Measurements from ENCODE around the gene VPS26C.
A peak's percentile ranks its signal among the peaks of the same experiment; 100 is the strongest.
"Not testable (repeated sequence)": the region's sequence is repeated elsewhere in the genome, so short reads cannot be mapped to it uniquely, and the experiment has no call there.

Gene VPS26C

GRCh38 chr21:37228003-37228400, 39.1 kb downstream of the VPS26C start:
- no peak for DNase-seq (ENCODE audit: low spot score)

- no peak for DNase-seq (ENCODE audit: low spot score)
Measured at GRCh38 chr21:37227071-37228002, 39.8 kb downstream of the VPS26C start.

DNA sequence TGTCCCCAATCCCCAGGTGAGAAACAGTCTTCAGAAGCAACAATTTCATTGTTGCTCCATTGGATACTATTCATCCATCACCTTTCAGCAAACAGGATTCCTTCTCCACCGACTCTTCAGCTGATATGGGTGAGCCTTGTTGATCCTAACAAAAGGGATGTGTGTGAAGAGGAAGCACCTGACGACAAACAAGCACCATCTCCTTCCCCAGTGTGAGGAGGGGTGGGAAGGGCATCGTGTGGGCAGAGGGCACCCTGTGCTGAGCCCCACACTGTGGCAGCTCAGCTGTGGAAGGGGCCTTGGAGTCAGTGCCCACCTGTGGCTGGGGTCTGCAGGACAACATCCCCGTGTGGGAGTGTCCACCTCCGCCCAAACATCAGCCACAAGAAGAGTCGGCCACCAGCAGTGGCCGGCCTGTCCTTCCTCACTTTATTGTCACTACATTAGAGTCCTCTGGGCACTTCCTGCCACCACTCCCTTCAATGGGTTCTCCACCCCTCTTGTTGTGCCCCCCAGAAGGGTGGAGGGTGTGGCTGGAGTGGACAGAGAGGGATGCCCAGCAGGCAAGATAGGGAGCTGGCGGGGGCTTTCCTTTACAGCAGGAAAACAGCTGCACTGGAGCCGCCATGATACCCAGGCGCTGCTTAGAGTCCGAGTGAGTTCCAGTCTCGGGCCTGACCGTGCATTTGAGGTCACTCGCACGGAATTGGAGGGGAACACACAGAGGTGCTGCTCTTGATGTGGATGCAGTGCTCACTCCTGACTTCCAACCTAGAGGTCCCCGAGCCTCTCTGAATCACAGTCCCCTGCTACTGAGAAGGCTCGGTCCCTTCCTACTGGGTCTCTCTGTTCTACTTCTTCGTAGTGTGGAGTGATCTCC, 40.9 kb downstream of the VPS26C start:
- DNase-seq (ENCODE audit: low spot score), result no peak

DNA sequence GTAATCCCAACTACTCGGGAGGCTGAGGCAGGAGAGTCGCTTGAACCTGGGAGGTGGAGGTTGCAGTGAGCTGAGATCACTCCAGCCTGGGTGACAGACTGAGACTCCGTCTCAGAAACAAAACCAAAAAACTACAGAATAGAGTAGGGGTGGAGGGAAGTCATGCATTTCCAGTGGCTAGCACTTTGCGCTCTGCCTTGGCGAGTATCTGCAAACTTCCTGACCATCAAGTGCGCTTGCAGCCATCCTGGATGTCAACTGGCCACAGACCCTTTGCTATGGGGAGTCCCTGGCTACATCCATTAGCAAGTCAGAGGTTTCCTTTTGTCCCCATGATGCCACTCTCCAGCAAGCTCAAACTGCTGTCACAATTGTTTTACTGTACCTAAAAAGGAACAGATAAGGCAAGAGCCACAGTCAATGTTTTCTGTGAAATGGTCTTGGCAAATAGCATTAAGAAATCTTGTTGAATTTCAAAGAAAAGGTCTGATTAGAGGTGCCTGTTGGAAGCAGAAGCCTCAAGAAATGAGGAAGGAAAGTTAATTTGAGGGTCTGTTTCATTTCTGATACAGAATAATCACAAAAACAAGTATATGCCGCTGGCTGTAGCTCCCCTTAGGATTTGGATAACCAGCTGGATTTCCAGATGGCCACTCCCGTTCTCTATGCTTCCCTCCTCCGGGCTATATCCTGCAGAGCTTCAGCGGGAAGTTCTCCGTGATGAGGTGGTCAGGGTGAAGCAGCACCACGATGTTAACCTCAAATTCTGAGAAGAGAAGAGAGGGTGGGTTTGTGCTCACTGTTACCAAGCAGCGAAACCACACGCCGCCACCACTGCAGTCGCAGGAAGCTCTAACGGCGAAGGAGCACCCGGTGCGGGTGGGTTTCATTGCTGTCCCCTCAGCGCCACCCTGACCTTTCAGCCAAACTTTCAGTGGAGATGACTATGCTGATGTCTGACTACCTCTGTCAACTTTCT, 42.0 kb downstream of the VPS26C start:
- no peak for DNase-seq (ENCODE audit: low spot score)

GRCh38 chr21:37223804-37224345, 43.3 kb downstream of the VPS26C start:
- no peak for DNase-seq (ENCODE audit: low spot score)

GRCh38 chr21:37222248-37222647, 44.9 kb downstream of the VPS26C start:
- DNase-seq (ENCODE audit: low spot score), result not testable (repeated sequence)

DNA sequence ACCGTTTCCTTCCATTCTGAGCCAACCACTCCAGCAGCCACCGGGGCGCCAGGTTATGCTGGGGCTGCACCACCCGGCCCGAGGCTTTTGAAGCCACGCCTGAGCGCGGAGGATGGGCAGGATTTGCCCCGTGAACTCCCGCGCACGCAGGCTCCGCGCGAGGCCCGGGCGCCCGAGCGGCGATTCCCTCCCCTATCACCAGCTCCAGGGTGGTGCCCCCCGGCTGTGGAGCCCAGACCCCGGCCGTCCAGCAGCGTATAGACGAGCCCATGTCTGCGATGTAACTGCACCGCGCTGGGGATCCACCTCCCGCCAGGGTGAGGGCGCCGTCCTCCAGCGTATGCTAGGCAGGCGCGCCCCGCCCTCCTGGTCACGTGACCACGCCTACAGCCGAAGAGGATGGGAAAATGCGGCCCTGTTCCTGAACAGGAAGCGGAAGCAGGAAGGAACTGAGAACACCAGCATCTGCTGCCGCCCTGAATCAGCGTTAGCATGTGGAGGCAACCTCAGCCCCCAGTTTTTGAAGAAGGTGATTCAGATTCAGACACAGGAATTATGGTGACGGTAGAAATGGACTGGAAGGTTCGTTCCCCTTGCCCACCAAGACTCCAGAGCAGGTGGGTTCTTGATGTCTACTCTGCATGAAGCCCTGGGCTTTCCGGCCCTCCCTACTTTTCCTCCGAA, 46.0 kb downstream of the VPS26C start:
- peak; percentile 93 for DNase-seq (ENCODE audit: low spot score)

- DNase-seq (ENCODE audit: low spot score), result no peak
Measured at GRCh38 chr21:37220433-37220980, 46.6 kb downstream of the VPS26C start.

- no peak for DNase-seq (ENCODE audit: low spot score)
Measured at GRCh38 chr21:37219761-37220432, 47.2 kb downstream of the VPS26C start.

GRCh38 chr21:37214952-37215351, 52.2 kb downstream of the VPS26C start:
- DNase-seq (ENCODE audit: low spot score), result no peak

GRCh38 chr21:37210799-37211198, 56.3 kb downstream of the VPS26C start:
- no peak for DNase-seq (ENCODE audit: low spot score)

GRCh38 chr21:37210130-37210529, 57.0 kb downstream of the VPS26C start:
- no peak for DNase-seq (ENCODE audit: low spot score)

DNA sequence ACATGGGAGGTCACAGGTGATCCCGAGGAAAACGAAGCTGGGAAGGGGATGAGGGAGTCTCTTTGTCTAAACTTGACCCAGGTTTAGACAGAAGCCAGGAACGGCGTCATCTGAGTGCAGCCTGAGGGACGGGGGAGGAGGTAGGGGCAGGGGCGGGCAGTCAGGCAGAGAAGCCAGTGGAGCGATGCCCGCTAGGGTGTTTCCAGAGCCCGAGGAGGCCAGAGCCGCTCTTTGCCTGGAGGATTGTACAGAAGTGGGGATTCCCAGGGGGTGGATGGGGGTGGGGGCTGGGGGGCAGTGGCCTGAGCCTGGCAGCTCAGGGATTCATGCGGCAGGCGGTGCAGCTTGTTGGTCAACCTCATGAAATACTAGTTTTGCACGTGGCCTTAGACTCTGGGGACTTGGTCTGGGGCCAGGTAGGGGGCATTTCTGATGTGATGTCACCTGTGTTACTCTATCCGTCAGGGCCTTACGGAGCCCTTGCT, 58.4 kb downstream of the VPS26C start:
- DNase-seq (ENCODE audit: low spot score), result no peak

GRCh38 chr21:37208056-37208721, 58.9 kb downstream of the VPS26C start:
- DNase-seq (ENCODE audit: low spot score), result no peak

DNA sequence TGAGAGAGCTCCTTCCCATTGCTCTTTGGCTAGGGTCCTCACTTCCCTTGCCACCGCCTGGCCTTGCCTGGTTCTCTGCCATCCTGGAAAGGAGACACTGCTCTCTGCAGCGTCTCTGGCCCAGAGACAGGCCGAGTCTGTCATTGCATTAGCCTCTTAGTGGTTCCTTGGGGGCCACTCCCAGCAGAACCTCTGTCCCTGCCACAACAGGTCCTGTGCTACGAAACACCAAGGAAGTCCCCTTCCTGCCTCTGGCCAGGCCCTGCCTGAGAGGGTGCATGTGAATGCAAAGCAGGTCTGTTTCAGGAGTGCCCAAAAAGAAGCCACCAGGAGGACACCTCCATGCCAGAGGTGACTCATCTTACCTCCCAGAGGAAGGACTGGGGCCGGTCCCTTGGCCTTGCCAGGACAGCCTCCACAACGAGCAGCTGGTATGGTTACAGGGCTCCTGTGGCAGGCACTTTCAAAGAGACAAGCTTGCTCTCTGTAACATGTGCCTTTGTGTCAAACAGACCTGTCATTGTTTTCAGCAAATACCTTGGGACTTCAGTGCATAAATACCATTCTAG, 59.6 kb downstream of the VPS26C start:
- DNase-seq (ENCODE audit: low spot score), result no peak

DNA sequence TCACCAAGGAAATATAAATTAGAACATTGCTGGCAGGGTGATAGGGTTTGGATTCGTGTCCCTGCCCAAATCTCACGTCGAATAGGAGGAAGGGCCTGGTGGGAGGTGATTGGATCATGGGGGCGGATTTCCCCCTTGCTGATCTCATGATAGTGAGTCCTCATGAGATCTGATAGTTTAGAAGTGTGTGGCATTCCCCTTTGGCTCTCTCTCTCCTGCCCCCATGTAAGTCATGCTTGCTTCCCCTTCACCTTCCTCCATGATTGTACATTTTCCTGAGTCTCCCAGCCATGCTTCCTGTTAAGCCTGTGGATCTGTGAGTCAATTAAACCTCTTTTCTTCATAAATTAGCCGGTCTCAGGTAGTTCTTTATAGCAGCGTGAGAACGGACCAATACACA, 60.6 kb downstream of the VPS26C start:
- DNase-seq (ENCODE audit: low spot score), result no peak

DNA sequence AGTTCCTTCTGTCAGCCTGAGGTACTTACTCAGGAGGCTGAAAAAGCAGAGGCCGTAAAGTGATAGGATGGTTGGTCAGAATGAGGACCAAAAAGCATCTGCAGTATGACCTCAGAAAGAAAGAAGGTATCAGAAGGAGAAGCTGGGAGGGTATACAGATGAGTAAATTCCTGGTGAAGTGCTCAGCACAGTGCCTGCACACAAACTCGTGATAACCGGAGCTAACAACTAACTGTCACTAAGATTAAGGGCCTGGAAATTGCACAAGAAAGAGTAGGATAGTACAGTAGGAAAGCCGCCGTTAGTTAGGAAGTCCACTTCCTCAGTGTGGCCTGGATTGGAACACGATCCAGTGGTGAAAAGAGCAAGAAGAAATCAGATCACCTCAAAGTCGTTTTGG, 62.6 kb downstream of the VPS26C start:
- DNase-seq (ENCODE audit: low spot score), result no peak

DNA sequence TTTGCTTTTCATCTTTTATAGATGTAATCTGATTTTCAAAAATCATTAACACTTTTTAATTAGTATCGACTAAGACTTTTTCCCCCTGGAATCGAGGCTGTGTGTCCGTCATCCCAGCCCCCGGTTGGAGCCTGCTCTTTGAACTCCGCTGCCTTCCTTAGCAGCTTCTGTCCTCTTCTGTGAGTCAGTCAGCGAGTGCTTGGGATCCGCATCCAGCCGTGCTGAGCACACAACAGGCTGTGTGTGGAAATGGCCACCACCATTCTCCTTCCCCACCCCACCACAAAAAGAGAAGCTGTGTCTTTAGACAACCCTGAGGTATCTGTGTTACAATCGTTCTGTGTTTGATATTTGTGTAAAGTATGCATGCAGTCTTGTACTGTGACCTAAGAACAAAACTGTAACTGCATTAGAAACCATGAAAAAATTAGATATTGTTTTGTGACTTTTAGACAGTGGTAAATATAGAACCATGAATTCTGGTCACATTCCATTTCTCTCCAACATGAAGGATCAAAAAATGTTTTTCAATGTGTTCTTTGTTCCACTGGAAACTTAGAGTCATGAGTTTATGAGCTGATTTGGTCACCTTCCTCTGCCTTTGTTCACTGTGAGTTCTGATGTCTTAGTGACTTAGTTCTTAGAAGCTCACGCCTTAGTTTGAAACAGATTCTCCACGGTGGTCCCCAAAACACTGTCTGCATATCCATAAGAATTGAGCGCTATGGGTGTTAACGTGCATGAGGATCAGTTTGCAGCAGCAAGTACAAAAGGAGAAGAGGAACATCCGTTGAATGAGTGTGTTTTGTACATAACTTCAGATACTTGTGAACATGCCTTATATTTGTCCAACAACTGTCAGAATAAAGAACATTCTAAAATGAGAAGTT, 64.7 kb downstream of the VPS26C start:
- DNase-seq (ENCODE audit: low spot score), result no peak

Data from left forelimb (tissue), 1 donor.